NCI-H2107 treated with DMSO at 0.1 percent for 48 hours (cell line): ENCODE results near the gene MALT1.
A peak's percentile ranks its signal among the peaks of the same experiment; 100 is the strongest.
"Not testable (repeated sequence)": the region's sequence is repeated elsewhere in the genome, so short reads cannot be mapped to it uniquely, and the experiment has no call there.

ENCODE experiments used
- DNase-seq: peaks from one replicate; lab custom pipeline; 2025; ENCODE audit not compliant: unreplicated experiment; lab: John Stamatoyannopoulos, UW

Gene MALT1

GRCh38 chr18:58671111-58671631 lies at the start of gene MALT1:
Gene MALT1, plus strand, starts transcription at chr18:58671465. Its CDS starts 179 bp downstream, at chr18:58671644.
- peak; percentile 62 for DNase-seq

- no peak for DNase-seq
These were observed 47.3 kb upstream of the MALT1 start for GRCh38 chr18:58624011-58624410.

- DNase-seq = no peak
These were observed 45.4 kb upstream of the MALT1 start for GRCh38 chr18:58625839-58626238.

- no peak for DNase-seq
These were observed 41.2 kb upstream of the MALT1 start for GRCh38 chr18:58630071-58630470.

- no peak for DNase-seq
These were observed 40.0 kb upstream of the MALT1 start for GRCh38 chr18:58631301-58631700.

- no peak for DNase-seq
These were observed 38.7 kb upstream of the MALT1 start for GRCh38 chr18:58632552-58632951.

GRCh38 chr18:58633874-58634273 lies 37.4 kb upstream of the MALT1 start:
- DNase-seq = no peak

GRCh38 chr18:58635891-58636290 lies 35.4 kb upstream of the MALT1 start:
- no peak for DNase-seq

- no peak for DNase-seq
These were observed 34.1 kb upstream of the MALT1 start for GRCh38 chr18:58637197-58637596.

GRCh38 chr18:58637946-58638345 lies 33.3 kb upstream of the MALT1 start:
- no peak for DNase-seq

GRCh38 chr18:58638441-58638840 lies 32.8 kb upstream of the MALT1 start:
- DNase-seq = no peak

GRCh38 chr18:58639237-58639636 lies 32.0 kb upstream of the MALT1 start:
- no peak for DNase-seq

- no peak for DNase-seq
These were observed 31.4 kb upstream of the MALT1 start for GRCh38 chr18:58639751-58640427.

GRCh38 chr18:58640428-58640805 lies 30.8 kb upstream of the MALT1 start:
- DNase-seq = no peak

GRCh38 chr18:58640891-58641610 lies 30.2 kb upstream of the MALT1 start:
- DNase-seq = no peak

GRCh38 chr18:58643557-58643956 lies 27.7 kb upstream of the MALT1 start:
- not testable (repeated sequence) for DNase-seq

- DNase-seq = no peak
These were observed 25.9 kb upstream of the MALT1 start for GRCh38 chr18:58645398-58645797.

- DNase-seq = no peak
These were observed 24.9 kb upstream of the MALT1 start for GRCh38 chr18:58646334-58646862.

- no peak for DNase-seq
These were observed 21.1 kb upstream of the MALT1 start for GRCh38 chr18:58649966-58650816.

- DNase-seq = not testable (repeated sequence)
These were observed 20.4 kb upstream of the MALT1 start for GRCh38 chr18:58650830-58651229.

GRCh38 chr18:58653144-58653722 lies 18.0 kb upstream of the MALT1 start:
- not testable (repeated sequence) for DNase-seq
